ENCODE data around the gene PLA2G4A.

Gene PLA2G4A

DNA sequence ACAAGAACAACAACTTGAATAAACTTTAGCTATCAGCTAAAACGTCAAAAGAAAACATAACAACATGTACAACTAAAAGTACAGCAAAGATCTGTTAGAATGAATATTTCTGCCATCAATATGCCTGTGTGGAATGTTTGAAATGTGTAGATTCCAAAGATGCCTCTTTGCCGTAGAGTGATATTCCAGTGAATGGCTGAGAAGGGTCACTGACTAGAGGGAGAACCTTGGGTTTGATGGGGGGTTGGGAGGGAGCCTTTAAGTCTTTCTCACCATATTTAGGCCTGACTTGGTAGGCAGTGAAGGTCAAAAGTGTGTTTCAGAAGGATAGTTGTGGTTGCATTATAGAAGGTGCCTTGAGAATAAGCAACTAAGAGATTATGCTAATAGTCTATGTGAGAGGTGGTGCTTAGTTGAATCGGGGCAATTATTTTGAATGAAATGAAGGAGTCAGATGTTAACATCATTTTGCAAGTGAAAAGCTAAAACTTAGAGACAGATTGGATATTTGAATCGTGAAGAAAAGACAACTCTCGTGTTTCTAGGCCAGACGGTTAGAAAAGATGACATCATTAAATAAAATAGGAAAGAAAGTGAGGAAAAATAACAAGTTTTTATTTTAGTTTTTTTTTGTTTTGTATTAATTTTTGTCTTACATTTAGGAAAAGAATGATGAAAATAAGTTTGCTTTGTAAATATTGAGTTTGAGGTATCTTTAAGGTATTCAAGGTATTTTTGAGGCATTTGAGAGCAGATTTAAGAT is 53.8 kb downstream of the PLA2G4A start:
- no peak overlapping the region for H3K27ac ChIP-seq
- POLR2A ChIA-PET (ENCODE audit: low non-redundant PET) = no interaction called here
- TF ChIP-seq, protein P1, sequence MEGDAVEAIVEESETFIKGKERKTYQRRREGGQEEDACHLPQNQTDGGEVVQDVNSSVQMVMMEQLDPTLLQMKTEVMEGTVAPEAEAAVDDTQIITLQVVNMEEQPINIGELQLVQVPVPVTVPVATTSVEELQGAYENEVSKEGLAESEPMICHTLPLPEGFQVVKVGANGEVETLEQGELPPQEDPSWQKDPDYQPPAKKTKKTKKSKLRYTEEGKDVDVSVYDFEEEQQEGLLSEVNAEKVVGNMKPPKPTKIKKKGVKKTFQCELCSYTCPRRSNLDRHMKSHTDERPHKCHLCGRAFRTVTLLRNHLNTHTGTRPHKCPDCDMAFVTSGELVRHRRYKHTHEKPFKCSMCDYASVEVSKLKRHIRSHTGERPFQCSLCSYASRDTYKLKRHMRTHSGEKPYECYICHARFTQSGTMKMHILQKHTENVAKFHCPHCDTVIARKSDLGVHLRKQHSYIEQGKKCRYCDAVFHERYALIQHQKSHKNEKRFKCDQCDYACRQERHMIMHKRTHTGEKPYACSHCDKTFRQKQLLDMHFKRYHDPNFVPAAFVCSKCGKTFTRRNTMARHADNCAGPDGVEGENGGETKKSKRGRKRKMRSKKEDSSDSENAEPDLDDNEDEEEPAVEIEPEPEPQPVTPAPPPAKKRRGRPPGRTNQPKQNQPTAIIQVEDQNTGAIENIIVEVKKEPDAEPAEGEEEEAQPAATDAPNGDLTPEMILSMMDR (conservative IDR thresholded peaks at IDR 0.05; ENCODE audit: low read depth) = no peak
- CTCF ChIA-PET = no interaction called here
- DNase-seq (ENCODE audit: low spot score) = no peak

DNA sequence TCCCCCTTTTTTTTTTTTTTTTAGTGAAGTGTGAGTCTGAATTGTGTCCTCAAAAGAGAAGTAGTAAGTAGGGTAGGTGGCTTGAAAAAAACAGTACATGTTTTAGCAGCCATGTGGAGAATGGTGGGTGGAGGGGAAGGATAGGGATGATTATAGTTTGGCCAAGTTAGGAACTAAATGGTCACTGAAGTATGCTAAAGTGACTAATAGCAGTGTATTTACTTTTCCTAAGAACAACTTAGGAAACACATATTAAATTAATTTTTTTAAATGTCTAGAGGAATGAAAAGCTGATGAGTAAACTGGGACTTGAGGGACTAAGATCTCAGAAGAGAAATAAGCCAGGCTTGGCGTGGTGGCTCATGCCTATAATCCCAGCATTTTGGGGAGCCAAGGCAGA is 55.5 kb downstream of the PLA2G4A start:
- DNase-seq (ENCODE audit: low spot score) = no peak
- TF ChIP-seq, protein P1 (conservative IDR thresholded peaks at IDR 0.05; ENCODE audit: low read depth) = no peak
- POLR2A ChIA-PET (ENCODE audit: low non-redundant PET) = no interaction called here
- no peak overlapping the region for H3K27ac ChIP-seq
- CTCF ChIA-PET = interaction anchor here (0.6 kb wide), 1 partner anchor 61 kb away, joined by 3 read pairs; no protein-coding TSS in a partner anchor

DNA sequence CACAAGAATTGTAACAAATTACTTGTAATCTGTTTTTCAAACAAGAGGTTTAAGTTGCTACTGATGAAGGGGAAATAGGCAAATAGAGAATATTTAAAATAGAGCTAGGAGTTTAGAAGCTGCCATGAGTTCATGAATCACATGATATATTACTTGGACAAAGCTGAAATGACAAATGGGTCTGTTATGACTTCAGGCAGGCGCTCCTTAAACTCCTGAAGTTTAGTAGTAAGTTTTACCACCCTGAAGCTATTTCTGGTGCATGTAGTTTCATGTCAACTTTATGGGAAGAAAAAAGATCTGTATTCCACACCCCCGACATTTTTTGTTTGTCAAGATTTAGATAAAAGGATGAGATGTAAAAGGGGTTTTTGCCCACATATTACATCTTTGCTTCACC is 58.5 kb downstream of the PLA2G4A start:
- H3K27ac ChIP-seq = no peak overlapping the region
- CTCF ChIA-PET = interaction anchor here (0.7 kb wide), 1 partner anchor 392 kb away, joined by 9 read pairs; no protein-coding TSS in a partner anchor
- TF ChIP-seq, protein P1 (conservative IDR thresholded peaks at IDR 0.05; ENCODE audit: low read depth) = no peak
- DNase-seq (ENCODE audit: low spot score) = peak; percentile 27
- POLR2A ChIA-PET (ENCODE audit: low non-redundant PET) = no interaction called here

DNA sequence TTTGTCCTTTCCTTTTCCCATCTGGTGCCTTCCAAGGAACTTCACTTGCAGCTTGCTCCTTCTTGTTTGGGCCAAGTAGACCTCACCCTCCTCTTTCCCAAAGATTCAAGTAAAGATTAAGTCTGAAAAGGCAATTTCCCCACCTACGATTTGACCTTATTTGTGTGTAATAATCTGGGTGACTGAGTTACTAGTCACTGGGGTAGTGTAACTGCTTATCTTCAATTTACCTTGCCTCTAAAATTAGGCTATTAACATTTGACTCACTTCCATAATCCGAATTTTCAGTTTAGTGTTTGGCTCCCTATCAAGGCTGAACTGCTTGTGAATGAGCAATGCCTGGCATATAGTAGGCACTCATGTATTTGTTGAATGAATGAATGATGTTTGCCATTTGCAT is 59.6 kb downstream of the PLA2G4A start:
- POLR2A ChIA-PET (ENCODE audit: low non-redundant PET) = no interaction called here
- H3K27ac ChIP-seq = no peak overlapping the region
- DNase-seq (ENCODE audit: low spot score) = peak; percentile 6
- CTCF ChIA-PET = no interaction called here
- TF ChIP-seq, protein P1 (conservative IDR thresholded peaks at IDR 0.05; ENCODE audit: low read depth) = no peak

DNA sequence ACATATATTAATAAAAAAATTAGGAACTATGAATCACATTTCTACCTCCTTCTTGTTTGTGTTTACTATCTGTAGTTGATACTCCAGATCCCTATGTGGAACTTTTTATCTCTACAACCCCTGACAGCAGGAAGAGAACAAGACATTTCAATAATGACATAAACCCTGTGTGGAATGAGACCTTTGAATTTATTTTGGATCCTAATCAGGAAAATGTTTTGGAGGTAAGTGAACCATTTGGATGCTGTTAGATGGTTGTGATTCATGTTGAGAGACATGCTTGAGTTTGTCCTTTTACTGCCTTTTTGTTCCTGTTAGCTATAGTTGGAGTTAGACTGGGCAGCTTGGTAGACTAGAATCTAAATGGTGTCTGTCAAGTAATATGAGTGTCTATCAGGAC is 64.2 kb downstream of the PLA2G4A start:
- DNase-seq (ENCODE audit: low spot score) = no peak
- ChIA-PET POLR2A (ENCODE audit: low non-redundant PET) (no interaction called here), CTCF (no interaction called here)
- H3K27ac ChIP-seq = no peak overlapping the region
- TF ChIP-seq, protein P1 (conservative IDR thresholded peaks at IDR 0.05; ENCODE audit: low read depth) = no peak

DNA sequence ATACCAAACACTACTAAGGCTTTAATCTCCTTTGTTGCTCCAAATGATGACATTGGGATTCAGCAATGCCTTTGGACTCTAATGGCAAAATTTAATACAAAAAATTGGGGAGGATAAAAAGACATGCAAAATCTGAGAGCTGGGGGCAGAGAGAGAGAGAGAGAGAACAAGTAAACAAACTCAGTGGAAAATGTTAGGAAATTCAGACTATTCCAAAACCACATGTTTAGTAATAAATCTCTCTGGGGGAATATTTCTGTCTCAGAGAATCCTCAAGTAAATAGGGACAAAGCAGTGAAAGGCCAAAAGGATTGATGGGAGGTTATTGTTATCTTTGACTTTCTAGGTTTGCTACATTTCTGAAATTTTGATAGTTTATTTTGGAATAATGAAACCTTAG is 65.7 kb downstream of the PLA2G4A start:
- DNase-seq (ENCODE audit: low spot score) = no peak
- TF ChIP-seq, protein P1 (conservative IDR thresholded peaks at IDR 0.05; ENCODE audit: low read depth) = no peak
- ChIA-PET CTCF (no interaction called here), POLR2A (ENCODE audit: low non-redundant PET) (no interaction called here)
- H3K27ac ChIP-seq = no peak overlapping the region
